Hepatocyte (in vitro differentiated cells): Measurements from ENCODE around the gene SWAP70.

ENCODE experiments used
- CTCF ChIP-seq: fragments of 200-600 bp; sonication (generic); IDR thresholded peaks from 2 replicates; pipeline ENCODE4 v1.5.1; 2016; ENCODE audit warnings: antibody characterized with exemption, mild to moderate bottlenecking; ENCODE audit not compliant: poor library complexity
- EZH2 ChIP-seq: fragments of 200-600 bp; sonication (generic); IDR thresholded peaks from 2 replicates; pipeline ENCODE4 v1.6.1; 2016; ENCODE audit warnings: antibody characterized with exemption, mild to moderate bottlenecking, borderline replicate concordance
- EZH2phosphoT487 ChIP-seq: fragments of 200-600 bp; sonication (generic); IDR thresholded peaks from one replicate; pipeline ENCODE4 v1.6.1; 2018; ENCODE audit warnings: antibody characterized with exemption, mild to moderate bottlenecking, low read depth, moderate library complexity; ENCODE audit not compliant: unreplicated experiment, severe bottlenecking

- TF ChIP-seq CTCF (no peak), EZH2 (no peak), EZH2phosphoT487 (no peak)
These were observed 117.1 kb downstream of the SWAP70 start for GRCh38 chr11:9780929-9781328.
